ENCODE data around the gene MYH14. TPM values are rescaled to one million over a fixed set of nuclear protein-coding genes. Genes with fewer than 3 reads are reported as not detected.

Gene MYH14
- total and polyA plus RNA-seq, 12 donors = 0.22 to 8.5 (median 3.1) TPM

- H3K9me3 ChIP-seq (replicated peaks in 1 of 3) = peaks cover 0 to 13% (median 0%) of the 10 kb centered on the region in 3 donors
- no peaks in the 10 kb centered on the region for H3K36me3 ChIP-seq (replicated peaks in 1 of 2)
- no peak for DNase-seq
- TF ChIP-seq POLR2A (IDR thresholded peaks at IDR 0.05) = no peak
- TF ChIP-seq CTCF (IDR thresholded peaks at IDR 0.05) = no peak
- H3K4me3 ChIP-seq = no peak overlapping the region
- intact Hi-C loops (cut with DNase I) = no loop called here
- H3K4me1 ChIP-seq (replicated peaks in 1 of 2) = no peaks in the 10 kb centered on the region
- peaks cover 6% of the 10 kb centered on the region for H3K27me3 ChIP-seq
- H3K27ac ChIP-seq = no peak overlapping the region
- 83 to 91% (median 88%) methylated on average over 12 to 15 of the region's 15 CpGs for WGBS, 4 donors
Observed at GRCh38 chr19:50250450-50251136, 47.2 kb downstream of the MYH14 start.

- H3K4me1 ChIP-seq (replicated peaks in 1 of 2) = no peaks in the 10 kb centered on the region
- no peak overlapping the region for H3K4me3 ChIP-seq
- peaks cover 2% of the 10 kb centered on the region for H3K27me3 ChIP-seq
- H3K27ac ChIP-seq = no peak overlapping the region
- H3K9me3 ChIP-seq (replicated peaks in 1 of 3) = peaks cover 0 to 13% (median 0%) of the 10 kb centered on the region in 3 donors
- peak; percentile 23 to 40 (median 36) for TF ChIP-seq CTCF (IDR thresholded peaks at IDR 0.05)
- no peak for TF ChIP-seq POLR2A (IDR thresholded peaks at IDR 0.05)
- intact Hi-C loops (cut with DNase I) = no loop called here
- H3K36me3 ChIP-seq (replicated peaks in 1 of 2) = no peaks in the 10 kb centered on the region
- WGBS, 4 donors = 89 to 95% (median 91%) methylated on average over 20 to 23 of the region's 23 CpGs
- DNase-seq = peak in 2 of 7 donors; percentile 4 to 27
Observed at GRCh38 chr19:50252111-50252886, 48.9 kb downstream of the MYH14 start.

- no peaks in the 10 kb centered on the region for H3K36me3 ChIP-seq (replicated peaks in 1 of 2)
- no peaks in the 10 kb centered on the region for H3K27me3 ChIP-seq
- intact Hi-C loops (cut with DNase I) = no loop called here
Observed at GRCh38 chr19:50252887-50253268, 49.5 kb downstream of the MYH14 start.

More at GRCh38 chr19:50252887-50253268, 49.5 kb downstream of the MYH14 start:
- TF ChIP-seq POLR2A (IDR thresholded peaks at IDR 0.05) (no peak), CTCF (IDR thresholded peaks at IDR 0.05) (no peak)
- no peak for DNase-seq
- Histone ChIP-seq H3K27ac (no peak overlapping the region), H3K9me3 (replicated peaks in 1 of 3) (peaks cover 0 to 13% (median 0%) of the 10 kb centered on the region in 3 donors), H3K4me1 (replicated peaks in 1 of 2) (no peaks in the 10 kb centered on the region), H3K4me3 (no peak overlapping the region)
- WGBS, 4 donors = 75 to 86% (median 82%) methylated on average over 5 of the region's 5 CpGs
